ENCODE results near the gene FARS2.

DNA sequence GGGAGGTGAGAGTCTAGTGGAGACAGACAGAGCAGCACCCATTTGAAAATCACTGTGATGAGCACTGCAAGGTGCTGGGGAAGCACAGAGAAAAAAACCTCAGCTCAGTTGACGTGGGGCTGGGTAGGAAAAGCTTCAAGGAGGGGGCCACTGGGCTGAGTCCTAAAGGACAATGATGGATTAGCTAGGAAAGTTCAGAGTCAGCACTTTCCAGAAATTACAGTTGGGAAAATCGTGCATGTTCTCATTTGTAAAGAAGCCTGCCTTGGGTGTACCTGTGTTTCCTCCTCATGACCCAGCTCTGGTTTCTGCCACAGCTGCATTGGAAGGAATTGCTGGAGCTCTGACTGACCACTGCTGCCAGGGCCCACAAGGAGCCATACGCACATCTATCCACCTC lies 221.3 kb downstream of the FARS2 start:
- TF ChIP-seq, protein P1, sequence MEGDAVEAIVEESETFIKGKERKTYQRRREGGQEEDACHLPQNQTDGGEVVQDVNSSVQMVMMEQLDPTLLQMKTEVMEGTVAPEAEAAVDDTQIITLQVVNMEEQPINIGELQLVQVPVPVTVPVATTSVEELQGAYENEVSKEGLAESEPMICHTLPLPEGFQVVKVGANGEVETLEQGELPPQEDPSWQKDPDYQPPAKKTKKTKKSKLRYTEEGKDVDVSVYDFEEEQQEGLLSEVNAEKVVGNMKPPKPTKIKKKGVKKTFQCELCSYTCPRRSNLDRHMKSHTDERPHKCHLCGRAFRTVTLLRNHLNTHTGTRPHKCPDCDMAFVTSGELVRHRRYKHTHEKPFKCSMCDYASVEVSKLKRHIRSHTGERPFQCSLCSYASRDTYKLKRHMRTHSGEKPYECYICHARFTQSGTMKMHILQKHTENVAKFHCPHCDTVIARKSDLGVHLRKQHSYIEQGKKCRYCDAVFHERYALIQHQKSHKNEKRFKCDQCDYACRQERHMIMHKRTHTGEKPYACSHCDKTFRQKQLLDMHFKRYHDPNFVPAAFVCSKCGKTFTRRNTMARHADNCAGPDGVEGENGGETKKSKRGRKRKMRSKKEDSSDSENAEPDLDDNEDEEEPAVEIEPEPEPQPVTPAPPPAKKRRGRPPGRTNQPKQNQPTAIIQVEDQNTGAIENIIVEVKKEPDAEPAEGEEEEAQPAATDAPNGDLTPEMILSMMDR (IDR thresholded peaks at IDR 0.05; ENCODE audit: extremely low read depth in 1 of 2, insufficient read depth in 1 of 2, low read depth in 1 of 2, low read length in 2 of 2), result no peak
- TF ChIP-seq POLR2A (IDR thresholded peaks at IDR 0.05; ENCODE audit: low read depth, low read length) (no peak), POLR2AphosphoS5 (IDR thresholded peaks at IDR 0.05; ENCODE audit: insufficient read depth, low read depth, low read length) (no peak)
- TF ChIP-seq, protein P2, sequence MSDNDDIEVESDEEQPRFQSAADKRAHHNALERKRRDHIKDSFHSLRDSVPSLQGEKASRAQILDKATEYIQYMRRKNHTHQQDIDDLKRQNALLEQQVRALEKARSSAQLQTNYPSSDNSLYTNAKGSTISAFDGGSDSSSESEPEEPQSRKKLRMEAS (IDR thresholded peaks at IDR 0.05; ENCODE audit: insufficient read depth, insufficient read length), result no peak
